RWPE2 (cell line): ENCODE results near the gene GPC5.

Source experiments
- ATAC-seq: fragments of 200-7000 bp; cut with Tn5 transposase; 3 replicates; pipeline ENCODE4 v1.9.1; 2021; ENCODE audit warnings: low read depth
- DNase-seq: peaks from one replicate; pipeline ENCODE4 v3.0.0-alpha.2; 2020; ENCODE audit warnings: low spot score
- H3K27ac ChIP-seq: fragments of 450-650 bp; 2 replicates; pipeline ENCODE4 v1.5.1; 2017; ENCODE audit warnings: mild to moderate bottlenecking; ENCODE audit not compliant: poor library complexity, severe bottlenecking
- H3K27me3 ChIP-seq: fragments of 250-450 bp; sonication (Bioruptor Pico); 2 replicates; pipeline ENCODE4 v1.5.1; 2021; ENCODE audit warnings: mild to moderate bottlenecking, moderate library complexity; ENCODE audit not compliant: insufficient read depth, poor library complexity, severe bottlenecking
- H3K36me3 ChIP-seq: fragments of 250-450 bp; sonication (Bioruptor Pico); 2 replicates; pipeline ENCODE4 v1.5.1; 2020; ENCODE audit warnings: low read depth, mild to moderate bottlenecking, moderate library complexity
- H3K4me1 ChIP-seq: fragments of 250-450 bp; sonication (Bioruptor Pico); 2 replicates; pipeline ENCODE4 v1.5.1; 2021; ENCODE audit warnings: mild to moderate bottlenecking, moderate library complexity; ENCODE audit not compliant: insufficient read depth, poor library complexity, severe bottlenecking
- H3K4me3 ChIP-seq: fragments of 250-450 bp; sonication (Bioruptor Pico); 2 replicates; pipeline ENCODE4 v1.5.1; 2021; ENCODE audit warnings: mild to moderate bottlenecking, moderate library complexity; ENCODE audit not compliant: severe bottlenecking
- H3K9me3 ChIP-seq: fragments of 250-450 bp; sonication (Bioruptor Pico); 2 replicates; pipeline ENCODE4 v1.5.1; 2021; ENCODE audit warnings: mild to moderate bottlenecking, moderate library complexity; ENCODE audit not compliant: severe bottlenecking
- TF ChIP-seq, protein P1 (sequence below): fragments of 450-650 bp; IDR thresholded peaks from one replicate; pipeline ENCODE4 v1.5.1; 2017; ENCODE audit warnings: mild to moderate bottlenecking, moderate library complexity; ENCODE audit not compliant: poor library complexity, severe bottlenecking

Gene GPC5

DNA sequence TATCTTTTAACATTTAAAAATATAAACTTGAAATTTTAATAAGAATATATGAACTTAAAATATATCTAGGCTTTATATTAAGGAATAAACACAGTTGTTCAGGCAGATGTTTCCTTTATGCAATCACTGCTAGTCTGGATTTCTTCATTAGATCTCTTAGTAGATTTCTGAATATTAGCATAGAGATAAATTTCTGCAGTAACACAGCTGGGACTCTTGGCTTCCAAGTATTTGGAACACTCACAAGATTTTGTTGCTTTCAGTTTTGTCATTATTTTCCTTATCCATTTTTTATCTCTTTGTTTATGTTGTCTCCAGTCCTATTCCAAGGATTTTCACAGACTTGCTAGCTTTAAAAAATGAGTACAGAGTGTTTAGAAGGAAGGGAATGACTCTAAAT lies 857.1 kb downstream of the GPC5 start:
- Histone ChIP-seq H3K27me3 (no peaks in the 10 kb centered on the region), H3K4me1 (no peaks in the 10 kb centered on the region), H3K4me3 (no peak overlapping the region), H3K36me3 (no peaks in the 10 kb centered on the region), H3K27ac (no peak overlapping the region), H3K9me3 (no peaks in the 10 kb centered on the region)
- DNase-seq, result no peak
- ATAC-seq, result no peak
- TF ChIP-seq, protein P1, sequence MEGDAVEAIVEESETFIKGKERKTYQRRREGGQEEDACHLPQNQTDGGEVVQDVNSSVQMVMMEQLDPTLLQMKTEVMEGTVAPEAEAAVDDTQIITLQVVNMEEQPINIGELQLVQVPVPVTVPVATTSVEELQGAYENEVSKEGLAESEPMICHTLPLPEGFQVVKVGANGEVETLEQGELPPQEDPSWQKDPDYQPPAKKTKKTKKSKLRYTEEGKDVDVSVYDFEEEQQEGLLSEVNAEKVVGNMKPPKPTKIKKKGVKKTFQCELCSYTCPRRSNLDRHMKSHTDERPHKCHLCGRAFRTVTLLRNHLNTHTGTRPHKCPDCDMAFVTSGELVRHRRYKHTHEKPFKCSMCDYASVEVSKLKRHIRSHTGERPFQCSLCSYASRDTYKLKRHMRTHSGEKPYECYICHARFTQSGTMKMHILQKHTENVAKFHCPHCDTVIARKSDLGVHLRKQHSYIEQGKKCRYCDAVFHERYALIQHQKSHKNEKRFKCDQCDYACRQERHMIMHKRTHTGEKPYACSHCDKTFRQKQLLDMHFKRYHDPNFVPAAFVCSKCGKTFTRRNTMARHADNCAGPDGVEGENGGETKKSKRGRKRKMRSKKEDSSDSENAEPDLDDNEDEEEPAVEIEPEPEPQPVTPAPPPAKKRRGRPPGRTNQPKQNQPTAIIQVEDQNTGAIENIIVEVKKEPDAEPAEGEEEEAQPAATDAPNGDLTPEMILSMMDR, result no peak

DNA sequence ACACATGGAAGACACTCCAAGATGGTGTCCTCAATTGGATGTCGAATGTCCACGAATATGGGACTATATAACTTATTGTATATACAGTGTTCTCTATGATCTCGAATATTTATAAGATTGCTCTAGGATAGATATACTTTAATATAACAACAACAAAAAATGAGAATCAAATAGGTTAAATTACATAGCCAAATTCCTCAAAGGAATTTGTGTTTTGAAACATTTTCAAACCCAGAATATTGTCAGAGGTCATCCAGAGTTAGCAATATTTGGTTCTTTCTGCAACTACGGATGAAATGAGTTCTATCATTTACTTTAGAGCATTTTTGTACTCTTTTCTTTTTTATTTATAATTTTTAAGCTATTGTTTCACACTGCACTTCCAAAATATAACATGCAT lies 857.8 kb downstream of the GPC5 start:
- TF ChIP-seq, protein P1, result no peak
- H3K9me3 ChIP-seq, result no peaks in the 10 kb centered on the region
- no peaks in the 10 kb centered on the region for H3K4me1 ChIP-seq
- ATAC-seq (no peak), DNase-seq (no peak)
- peaks cover 3% of the 10 kb centered on the region for H3K27me3 ChIP-seq
- no peaks in the 10 kb centered on the region for H3K36me3 ChIP-seq
- no peak overlapping the region for H3K4me3 ChIP-seq
- H3K27ac ChIP-seq, result no peak overlapping the region

DNA sequence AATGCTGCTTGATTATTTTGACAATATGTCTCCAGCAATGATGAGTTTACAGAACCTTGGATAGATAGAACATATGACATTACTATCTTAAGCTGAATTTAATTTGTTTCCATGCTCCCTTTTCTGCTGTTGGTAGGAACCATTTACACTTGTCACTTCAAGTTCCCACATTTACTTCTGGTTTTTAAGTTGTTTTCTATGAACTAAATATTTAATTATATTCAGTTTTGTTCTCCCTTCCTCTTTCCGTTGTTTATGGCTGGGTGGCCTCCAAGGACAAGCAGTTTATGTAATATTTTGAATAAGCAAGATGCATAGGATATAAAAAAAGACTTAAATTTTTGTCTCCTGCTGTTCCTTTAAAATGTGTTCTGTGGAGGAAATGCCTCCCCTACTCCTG lies 860.6 kb downstream of the GPC5 start:
- H3K27ac ChIP-seq, result no peak overlapping the region
- no peaks in the 10 kb centered on the region for H3K4me1 ChIP-seq
- DNase-seq (no peak), ATAC-seq (no peak)
- no peak overlapping the region for H3K4me3 ChIP-seq
- TF ChIP-seq, protein P1, result no peak
- H3K36me3 ChIP-seq, result no peaks in the 10 kb centered on the region
- peaks cover 5% of the 10 kb centered on the region for H3K27me3 ChIP-seq
- H3K9me3 ChIP-seq, result no peaks in the 10 kb centered on the region

DNA sequence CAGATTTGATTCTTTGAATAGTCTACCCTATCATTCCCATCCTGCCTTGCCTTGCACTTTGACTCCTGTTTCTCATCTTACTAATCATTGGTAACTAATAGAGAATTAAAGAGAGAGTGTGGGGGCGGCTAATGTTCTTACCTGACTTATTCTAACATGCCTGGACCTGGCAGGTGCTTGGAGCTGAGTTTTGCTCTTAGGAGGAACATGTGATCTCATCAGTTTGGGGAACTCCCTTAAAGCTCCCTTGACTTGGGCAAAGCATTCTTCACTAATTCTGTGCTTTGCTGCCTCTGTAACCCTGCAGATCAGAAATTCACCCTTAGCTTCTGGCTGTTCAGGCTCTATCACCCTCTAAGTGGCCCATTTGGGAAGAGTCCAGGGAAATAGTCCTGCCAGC lies 861.1 kb downstream of the GPC5 start:
- Histone ChIP-seq H3K27ac (no peak overlapping the region), H3K4me3 (no peak overlapping the region), H3K4me1 (no peaks in the 10 kb centered on the region), H3K9me3 (no peaks in the 10 kb centered on the region), H3K36me3 (no peaks in the 10 kb centered on the region), H3K27me3 (peaks cover 5% of the 10 kb centered on the region)
- no peak for ATAC-seq
- no peak for DNase-seq
- TF ChIP-seq, protein P1, result no peak

DNA sequence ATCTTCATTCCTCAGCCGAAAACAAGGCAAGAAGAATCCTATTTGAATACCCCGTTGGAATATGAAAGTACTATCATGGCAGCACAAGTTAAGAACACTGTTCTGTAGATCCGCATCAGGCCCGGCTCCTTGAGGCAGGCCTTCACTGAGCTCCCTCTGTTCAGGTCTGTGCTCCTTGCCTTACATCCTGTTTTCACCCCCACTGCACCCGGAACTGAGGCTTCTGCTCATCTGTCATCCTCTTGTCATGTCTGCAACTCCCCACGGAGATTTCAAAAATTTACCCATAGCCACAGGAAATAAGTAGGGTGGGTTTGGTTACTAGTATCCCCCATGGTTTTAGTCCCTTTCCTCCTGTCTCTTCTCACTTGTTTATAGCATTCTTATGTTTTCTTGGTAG lies 861.9 kb downstream of the GPC5 start:
- Histone ChIP-seq H3K36me3 (no peaks in the 10 kb centered on the region), H3K27ac (no peak overlapping the region), H3K4me1 (no peaks in the 10 kb centered on the region), H3K4me3 (no peak overlapping the region), H3K9me3 (no peaks in the 10 kb centered on the region), H3K27me3 (peaks cover 5% of the 10 kb centered on the region)
- TF ChIP-seq, protein P1, result no peak
- DNase-seq (no peak), ATAC-seq (no peak)
